Pancreas (tissue), 10 donors: ENCODE results near the gene AGAP4. TPM values are rescaled to one million over a fixed set of nuclear protein-coding genes. Genes with fewer than 3 reads are reported as not detected.
"Not testable (repeated sequence)": the region's sequence is repeated elsewhere in the genome, so short reads cannot be mapped to it uniquely, and the experiment has no call there.

Experiments
- ATAC-seq, 4 donors: fragments of 200-7000 bp; cut with Tn5 transposase; one replicate each; pipeline versions ENCODE4 v1.8.0 to v1.9.1; 2020; ENCODE audit warnings: mild to moderate bottlenecking in 4 of 4, moderate library complexity in 4 of 4
- DNase-seq, 6 donors: peaks; one replicate each; pipeline ENCODE4 v3.0.0-alpha.2; 2020
- FAIRE-seq: peaks from 2 replicates; lab custom pipeline; 2012; peaks lifted over from hg19 to GRCh38; lab: Jason Lieb, UNC
- H3K27ac ChIP-seq, 4 donors: fragments of 200-600 bp; sonication (generic); 1 replicate in 3 of 4; 2 replicates in 1 of 4; pipeline versions ENCODE4 v1.5.0 to v1.8.0; 2020
- H3K27me3 ChIP-seq, 4 donors: fragments of 200-600 bp; one replicate each; pipeline ENCODE4 v1.8.0; 2021
- H3K36me3 ChIP-seq, 3 donors: fragments of 200-600 bp; sonication (generic) in 1 of 3; one replicate each; pipeline versions ENCODE4 v1.5.0 to v1.8.0; 2020 to 2021
- H3K4me1 ChIP-seq, 3 donors: fragments of 200-600 bp; one replicate each; pipeline ENCODE4 v1.8.0; 2021
- H3K4me3 ChIP-seq, 4 donors: fragments of 200-600 bp; sonication (generic) in 2 of 4; one replicate each; pipeline versions ENCODE4 v1.5.0 to v1.8.0; 2020 to 2021
- H3K9me3 ChIP-seq, 4 donors: fragments of 200-600 bp; one replicate each; pipeline ENCODE4 v1.8.0; 2021
- CTCF ChIP-seq, 4 donors: fragments of 200-600 bp; sonication (generic) in 3 of 4; IDR thresholded peaks; one replicate each; pipeline versions ENCODE4 v1.5.0 to v1.8.0; 2021; ENCODE audit warnings: antibody characterized with exemption in 4 of 4
- WGBS, 2 donors: extraction: QIAGEN DNeasy Blood & Tissue Kit; methylation state at CpG; one replicate each; pipeline ENCODE4 v1.1.7; 2013; 5-methylcytosine and 5-hydroxymethylcytosine counted together
- intact Hi-C, 3 donors: fragments of 100-400 bp; cut with DNase I; formaldehyde crosslinking; loops; one replicate each; pipeline versions ENCODE4 v1.11.1 to v1.14.2; 2022
- polyA plus RNA-seq, 2 donors: library from polyadenylated mRNA; stranded (reverse); fragments of 200-250 nt; gene quantifications; one replicate each; pipeline ENCODE4 v1.2.3, GENCODE V29; 2013
- total RNA-seq, 6 donors: library from RNA; stranded (reverse); fragmentation: NEBNext Ultra II Directional in 4 of 6; extraction: Animal tissue kit (Norgen Biotek cat#: 25700) in 4 of 6; gene quantifications; one replicate each; pipeline versions ENCODE4 v1.2.1 to v1.2.4, GENCODE V29; 2021 to 2023
- donor health status: healthy with polysubstance abuse.
- donor health status: DM: no; HTN: no; CAD: no; lungs with moderate emphysema.
- donor health status: DM: no; HTN: no; CAD: no.
- donor health status: control.
- donor health status: control.
- donor health status: Bipolar disorder and iron deficiency.
- donor health status: DM: yes; HTN: yes; CAD: no.
- donor health status: DM: no; HTN: no; CAD: no.
- donor health status: DM: no; HTN: no; CAD: no.
- donor health status: DM: yes; HTN: yes; CAD: no.

The AGAP4 gene
- total and polyA plus RNA-seq, 8 donors, result 4.8 to 32.0 (median 10.6) TPM

GRCh38 chr10:45809837-45810236 lies 37.5 kb downstream of the AGAP4 start:
- DNase-seq (no peak), FAIRE-seq (no peak), ATAC-seq (no peak)
- no peaks in the 10 kb centered on the region for H3K27me3 ChIP-seq
- intact Hi-C loops, result no loop called here
- no peak overlapping the region for H3K27ac ChIP-seq
- H3K36me3 ChIP-seq, result no peaks in the 10 kb centered on the region
- no peak for TF ChIP-seq CTCF (IDR thresholded peaks at IDR 0.05)
- WGBS, 2 donors, result 85 to 87% methylated on average over 4 of the region's 4 CpGs
- H3K9me3 ChIP-seq, result no peaks in the 10 kb centered on the region
- H3K4me1 ChIP-seq, result no peaks in the 10 kb centered on the region
- no peak overlapping the region for H3K4me3 ChIP-seq

DNA sequence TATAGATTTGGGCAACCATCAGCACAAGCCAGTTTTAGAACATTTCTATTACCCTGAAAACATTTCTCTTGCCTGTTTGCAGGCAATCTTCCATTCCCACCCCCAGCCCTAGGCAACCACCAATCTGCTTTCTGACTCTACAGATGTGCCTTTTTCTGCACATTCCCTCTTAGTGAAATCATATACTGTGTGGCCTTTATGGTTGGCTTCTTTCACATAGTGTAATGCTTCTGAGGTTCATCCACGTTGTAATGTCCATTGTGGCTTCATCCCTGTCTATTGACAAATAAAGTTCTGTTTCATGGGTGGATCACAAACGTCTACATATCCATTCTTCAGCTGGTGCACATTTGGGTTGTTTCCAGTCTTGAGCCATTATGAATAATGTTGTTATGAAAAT lies 42.3 kb downstream of the AGAP4 start:
- FAIRE-seq, intact Hi-C loops, DNase-seq, ATAC-seq, H3K4me1 ChIP-seq, H3K27me3 ChIP-seq, H3K4me3 ChIP-seq, H3K36me3 ChIP-seq, H3K9me3 ChIP-seq, H3K27ac ChIP-seq: not testable (repeated sequence)
- 40 to 51% methylated on average over 2 of the region's 2 CpGs for WGBS, 2 donors

- 47 to 55% methylated on average over 13 of the region's 13 CpGs for WGBS, 2 donors
- H3K9me3 ChIP-seq, FAIRE-seq, H3K36me3 ChIP-seq, H3K27ac ChIP-seq, H3K27me3 ChIP-seq, DNase-seq, H3K4me1 ChIP-seq, H3K4me3 ChIP-seq, ATAC-seq, intact Hi-C loops: not testable (repeated sequence)
Observed at GRCh38 chr10:45803060-45804010, 44.0 kb downstream of the AGAP4 start.

GRCh38 chr10:45794761-45795160 lies 52.5 kb downstream of the AGAP4 start:
- H3K9me3 ChIP-seq, intact Hi-C loops, H3K4me1 ChIP-seq: not testable (repeated sequence)

GRCh38 chr10:45790694-45791426 lies 56.4 kb downstream of the AGAP4 start:
- intact Hi-C loops, H3K4me3 ChIP-seq, FAIRE-seq, H3K27ac ChIP-seq, H3K9me3 ChIP-seq, H3K4me1 ChIP-seq, H3K27me3 ChIP-seq, DNase-seq, H3K36me3 ChIP-seq, ATAC-seq: not testable (repeated sequence)
- WGBS, 2 donors, result 92 to 95% methylated on average over 3 to 4 of the region's 6 CpGs

More at GRCh38 chr10:45794761-45795160, 52.5 kb downstream of the AGAP4 start:
- not testable (repeated sequence) for H3K4me3 ChIP-seq, H3K36me3 ChIP-seq, DNase-seq, H3K27me3 ChIP-seq, ATAC-seq, H3K27ac ChIP-seq, FAIRE-seq
- WGBS, 2 donors, result 67 to 81% methylated on average over 2 of the region's 2 CpGs

- ATAC-seq, H3K36me3 ChIP-seq, FAIRE-seq, H3K27ac ChIP-seq, DNase-seq, H3K4me1 ChIP-seq, H3K9me3 ChIP-seq, H3K4me3 ChIP-seq, intact Hi-C loops, H3K27me3 ChIP-seq: not testable (repeated sequence)
- 98 to 99% methylated on average over 8 of the region's 8 CpGs for WGBS, 2 donors
Observed at GRCh38 chr10:45789991-45790390, 57.3 kb downstream of the AGAP4 start.

GRCh38 chr10:45787212-45787741 lies 60.0 kb downstream of the AGAP4 start:
- H3K9me3 ChIP-seq, FAIRE-seq, H3K36me3 ChIP-seq, H3K4me3 ChIP-seq, intact Hi-C loops, DNase-seq, H3K27ac ChIP-seq, H3K27me3 ChIP-seq, H3K4me1 ChIP-seq, ATAC-seq: not testable (repeated sequence)
- WGBS, 2 donors, result 68 to 71% methylated on average over 2 of the region's 5 CpGs

- H3K36me3 ChIP-seq, H3K4me1 ChIP-seq, H3K4me3 ChIP-seq, H3K9me3 ChIP-seq, intact Hi-C loops, DNase-seq, H3K27me3 ChIP-seq, ATAC-seq, FAIRE-seq, H3K27ac ChIP-seq: not testable (repeated sequence)
- 54 to 70% methylated on average over 1 of the region's 1 CpG for WGBS, 2 donors
Observed at GRCh38 chr10:45786217-45786616, 61.1 kb downstream of the AGAP4 start.
